Measurements from ENCODE around the gene ITPR3. TPM values are rescaled to one million over a fixed set of nuclear protein-coding genes. Genes with fewer than 3 reads are reported as not detected.

The ITPR3 gene
- total RNA-seq, 3 donors from 2014 or later (not counting 1 experiment from before 2014, with no cell fraction given), result 45.5 to 66.7 (median 46.0) TPM

- Mint-ChIP-seq H3K9me3 (no peaks in the 10 kb centered on the region), H3K27me3 (ENCODE audit: low read depth in 2 of 2) (no peaks in the 10 kb centered on the region), H3K27ac (no peak overlapping the region), H3K36me3 (no peaks in the 10 kb centered on the region), H3K4me3 (no peak overlapping the region), H3K4me1 (no peaks in the 10 kb centered on the region)
- Histone ChIP-seq H3K4me1 (ENCODE audit: control insufficient read depth, insufficient read depth, low read length) (no peaks in the 10 kb centered on the region), H3K27me3 (ENCODE audit: control insufficient read depth, insufficient read depth, low read length) (no peaks in the 10 kb centered on the region), H3K36me3 (ENCODE audit: control insufficient read depth, insufficient read depth, low read length) (peaks cover 81% of the 10 kb centered on the region), H3K27ac (ENCODE audit: low read length) (no peak overlapping the region), H3K9me3 (ENCODE audit: control insufficient read depth, insufficient read depth, low read length) (no peaks in the 10 kb centered on the region), H3K4me3 (ENCODE audit: low read length) (no peak overlapping the region)
- ATAC-seq, result peak in 1 of 3 donors; percentile 35
- 72% methylated on average over 17 of the region's 17 CpGs for WGBS (ENCODE audit: insufficient coverage)
- TF ChIP-seq CTCF (IDR thresholded peaks at IDR 0.05), result no peak
- intact Hi-C loops (cut with micrococcal nuclease), result no loop called here
- peak in 1 of 2 donors; percentile 75 for DNase-seq
Measured at GRCh38 chr6:33668914-33669313, 47.8 kb downstream of the ITPR3 start.

GRCh38 chr6:33670086-33670660 is 49.1 kb downstream of the ITPR3 start:
- intact Hi-C loops (cut with micrococcal nuclease), result no loop called here
- DNase-seq (no peak), ATAC-seq (no peak)
- no peak for TF ChIP-seq CTCF (IDR thresholded peaks at IDR 0.05)
- no peaks in the 10 kb centered on the region for H3K27me3 Mint-ChIP-seq (ENCODE audit: low read depth in 2 of 2)
- H3K36me3 ChIP-seq (ENCODE audit: control insufficient read depth, insufficient read depth, low read length), result peaks cover 81% of the 10 kb centered on the region
- H3K36me3 Mint-ChIP-seq, result no peaks in the 10 kb centered on the region
- H3K9me3 ChIP-seq (ENCODE audit: control insufficient read depth, insufficient read depth, low read length), result no peaks in the 10 kb centered on the region
- no peak overlapping the region for H3K4me3 ChIP-seq (ENCODE audit: low read length)
- H3K27ac ChIP-seq (ENCODE audit: low read length), result no peak overlapping the region
- H3K27me3 ChIP-seq (ENCODE audit: control insufficient read depth, insufficient read depth, low read length), result no peaks in the 10 kb centered on the region
- 97% methylated on average over 18 of the region's 21 CpGs for whole genome bisulfite sequencing (ENCODE audit: insufficient coverage)
- H3K4me3 Mint-ChIP-seq, result no peak overlapping the region
- H3K4me1 ChIP-seq (ENCODE audit: control insufficient read depth, insufficient read depth, low read length), result no peaks in the 10 kb centered on the region
- no peaks in the 10 kb centered on the region for H3K4me1 Mint-ChIP-seq
- no peak overlapping the region for H3K27ac Mint-ChIP-seq
- H3K9me3 Mint-ChIP-seq, result no peaks in the 10 kb centered on the region

- intact Hi-C loops (cut with micrococcal nuclease), result no loop called here
- no peaks in the 10 kb centered on the region for H3K9me3 Mint-ChIP-seq
- H3K36me3 ChIP-seq (ENCODE audit: control insufficient read depth, insufficient read depth, low read length), result peaks cover 81% of the 10 kb centered on the region
- H3K27ac Mint-ChIP-seq, result no peak overlapping the region
- no peak overlapping the region for H3K27ac ChIP-seq (ENCODE audit: low read length)
- no peaks in the 10 kb centered on the region for H3K27me3 Mint-ChIP-seq (ENCODE audit: low read depth in 2 of 2)
- no peak overlapping the region for H3K4me3 Mint-ChIP-seq
- ATAC-seq, result no peak
- WGBS (ENCODE audit: insufficient coverage), result 92% methylated on average over 30 of the region's 30 CpGs
- no peak for DNase-seq
- H3K4me3 ChIP-seq (ENCODE audit: low read length), result no peak overlapping the region
- no peaks in the 10 kb centered on the region for H3K4me1 ChIP-seq (ENCODE audit: control insufficient read depth, insufficient read depth, low read length)
- no peaks in the 10 kb centered on the region for H3K9me3 ChIP-seq (ENCODE audit: control insufficient read depth, insufficient read depth, low read length)
- no peak for TF ChIP-seq CTCF (IDR thresholded peaks at IDR 0.05)
- H3K27me3 ChIP-seq (ENCODE audit: control insufficient read depth, insufficient read depth, low read length), result no peaks in the 10 kb centered on the region
- H3K36me3 Mint-ChIP-seq, result no peaks in the 10 kb centered on the region
- H3K4me1 Mint-ChIP-seq, result no peaks in the 10 kb centered on the region
Measured at GRCh38 chr6:33670971-33671743, 50.0 kb downstream of the ITPR3 start.

Measured in natural killer cell (primary cell).